Endothelial cell of umbilical vein (primary cell): Measurements from ENCODE around the gene OR6N2. TPM values are rescaled to one million over a fixed set of nuclear protein-coding genes. Genes with fewer than 3 reads are reported as not detected.

Source experiments
- BruUV-seq: library from RNA; stranded (reverse); fragments of 400-500 nt; replicated peaks from 2 replicates; lab custom pipeline; 2021; lab: Mats Ljungman, UMichigan
- CTCF ChIA-PET: fragments of 300-600, 350-600 bp; sonication (Branson Sonifier 250); formaldehyde crosslinking; loops from one replicate; lab custom pipeline; 2021; ENCODE audit warnings: antibody characterized with exemption, inconsistent platforms; lab: Charles Lee
- POLR2A ChIA-PET: fragments of 300-600, 350-600 bp; sonication (Branson Sonifier 250); formaldehyde crosslinking; loops from one replicate; lab custom pipeline; 2021; ENCODE audit warnings: antibody characterized with exemption, inconsistent platforms; lab: Charles Lee
- DNase-seq: peaks from one replicate; pipeline ENCODE4 v3.0.0-alpha.2; 2011; ENCODE audit warnings: low read depth, low spot score
- FAIRE-seq: peaks from 2 replicates; lab custom pipeline; 2011; peaks lifted over from hg19 to GRCh38; lab: Jason Lieb, UNC
- H2AFZ ChIP-seq: 2 replicates; pipeline ENCODE4 v1.6.0; 2012; ENCODE audit warnings: low read depth, low read length, control low read depth, inconsistent platforms
- H3K27ac ChIP-seq: 2 replicates; pipeline ENCODE4 v1.5.1; 2011; ENCODE audit warnings: low read depth, mild to moderate bottlenecking, control low read depth, low read length, moderate library complexity; ENCODE audit not compliant: insufficient read depth
- H3K27me3 ChIP-seq, 2 experiments: 2 replicates each; pipeline versions ENCODE4 v1.6.0 to v1.6.1; 2011; ENCODE audit warnings: low read length in 2 of 2, mixed read lengths in 1 of 2; ENCODE audit not compliant: control insufficient read depth in 2 of 2, insufficient read depth in 2 of 2
- H3K36me3 ChIP-seq, 2 experiments: 2 replicates in 1 of 2; 3 replicates in 1 of 2; pipeline ENCODE4 v1.5.1; 2011; ENCODE audit warnings: low read length in 2 of 2, mild to moderate bottlenecking in 1 of 2, moderate library complexity in 1 of 2; ENCODE audit not compliant: control insufficient read depth in 2 of 2, insufficient read depth in 2 of 2; ENCODE audit errors: extremely low read depth in 1 of 2
- H3K4me1 ChIP-seq: 3 replicates; pipeline ENCODE4 v1.5.1; 2011; ENCODE audit warnings: mild to moderate bottlenecking, low read length; ENCODE audit not compliant: control insufficient read depth, insufficient read depth; ENCODE audit errors: extremely low read depth
- H3K4me2 ChIP-seq: 2 replicates; pipeline ENCODE4 v1.6.1; 2011; ENCODE audit warnings: low read length, control low read depth, mixed read lengths; ENCODE audit not compliant: insufficient read depth
- H3K4me3 ChIP-seq, 3 experiments: fragments of 200-600 bp in 1 of 3; sonication (generic), shearing (Covaris generic) in 1 of 3; replicated peaks in 1 of 3; 2 replicates each; pipeline ENCODE4 v1.5.1; 2011 to 2016; ENCODE audit warnings: control low read depth in 3 of 3, low read length in 3 of 3, mild to moderate bottlenecking in 2 of 3, inconsistent platforms in 1 of 3, low read depth in 1 of 3, moderate library complexity in 1 of 3; ENCODE audit not compliant: insufficient read depth in 1 of 3
- H3K79me2 ChIP-seq: 2 replicates; pipeline ENCODE4 v1.6.0; 2012; ENCODE audit warnings: low read length, inconsistent platforms; ENCODE audit not compliant: control insufficient read depth, insufficient read depth
- H3K9ac ChIP-seq: replicated peaks from 2 replicates; pipeline ENCODE3; 2011; ENCODE audit warnings: low read length, control low read depth; ENCODE audit not compliant: insufficient read depth; ENCODE audit errors: extremely low read depth
- H3K9me1 ChIP-seq: replicated peaks from 3 replicates; pipeline ENCODE4 v1.6.0; 2011; ENCODE audit warnings: mild to moderate bottlenecking, low read length; ENCODE audit not compliant: control insufficient read depth, insufficient read depth; ENCODE audit errors: extremely low read depth
- H3K9me3 ChIP-seq: replicated peaks from 2 replicates; pipeline ENCODE4 v1.5.1; 2012; ENCODE audit warnings: low read length, inconsistent platforms; ENCODE audit not compliant: control insufficient read depth, insufficient read depth
- H4K20me1 ChIP-seq: replicated peaks from 2 replicates; pipeline ENCODE3; 2011; ENCODE audit warnings: mild to moderate bottlenecking, low read length; ENCODE audit not compliant: control insufficient read depth, insufficient read depth; ENCODE audit errors: extremely low read depth
- EZH2 ChIP-seq: IDR thresholded peaks from 2 replicates; pipeline ENCODE4 v1.6.1; 2012; ENCODE audit warnings: borderline replicate concordance, low read depth, mild to moderate bottlenecking, moderate library complexity, low read length, inconsistent platforms; ENCODE audit not compliant: severe bottlenecking
- FOS ChIP-seq: IDR thresholded peaks from 2 replicates; pipeline ENCODE4 v1.6.1; 2011; ENCODE audit warnings: mild to moderate bottlenecking, low read length, moderate library complexity, borderline replicate concordance; ENCODE audit not compliant: insufficient read depth
- GATA2 ChIP-seq: IDR thresholded peaks from 2 replicates; pipeline ENCODE4 v1.7.0; 2011; ENCODE audit warnings: low read depth, mild to moderate bottlenecking, moderate library complexity, mixed read lengths, low read length; ENCODE audit not compliant: insufficient read length, insufficient read depth
- JUN ChIP-seq: IDR thresholded peaks from 2 replicates; pipeline ENCODE4 v1.6.1; 2011; ENCODE audit warnings: borderline replicate concordance, low read depth; ENCODE audit not compliant: insufficient read length, insufficient read depth
- MYC ChIP-seq: IDR thresholded peaks from one replicate; pipeline ENCODE4 v1.6.1; 2011; ENCODE audit warnings: mild to moderate bottlenecking, low read depth, low read length
- POLR2A ChIP-seq: IDR thresholded peaks from 2 replicates; pipeline ENCODE4 v1.6.1; 2012; ENCODE audit warnings: low read depth, mild to moderate bottlenecking, control low read depth, low read length
- POLR2AphosphoS5 ChIP-seq: IDR thresholded peaks from 2 replicates; pipeline ENCODE4 v1.6.1; 2012; ENCODE audit warnings: low read depth, mild to moderate bottlenecking, control low read depth, low read length, moderate library complexity; ENCODE audit not compliant: insufficient read depth
- dilution Hi-C: fragments of 300-500 bp; cut with MboI; formaldehyde crosslinking; loops from one replicate; pipeline ENCODE4 v1.15.0; 2019; ENCODE audit warnings: low sequenced_read_pairs; ENCODE audit not compliant: extremely low pct_ligation_motif_present
- intact Hi-C: fragments of 100-400 bp; cut with micrococcal nuclease; formaldehyde crosslinking; loops from one replicate; pipeline ENCODE4 v1.10.0; 2022
- polyA plus RNA-seq, 4 experiments: library from polyadenylated mRNA; depleted of rRNA in 3 of 4; stranded (reverse) in 3 of 4; unstranded in 1 of 4; fragments of >200 nt; gene quantifications; 2 replicates each; pipeline versions ENCODE4 v1.2.1 to v1.2.3, GENCODE V29; 2011 to 2012; ENCODE audit warnings: missing spikeins in 1 of 4
- total RNA-seq: library from RNA; stranded (reverse); gene quantifications from 2 replicates; pipeline ENCODE4 v1.2.3, GENCODE V29; 2021
- TF ChIP-seq, protein P1 (sequence below), 2 donors: IDR thresholded peaks; 1 replicate in 1 of 2; 2 replicates in 1 of 2; pipeline ENCODE4 v1.5.1; 2011; ENCODE audit warnings: low read length in 2 of 2, mild to moderate bottlenecking in 2 of 2, moderate library complexity in 2 of 2, control low read depth in 1 of 2, inconsistent platforms in 1 of 2, low read depth in 1 of 2; ENCODE audit not compliant: insufficient read depth in 1 of 2; ENCODE audit errors: extremely low read depth in 1 of 2
- TF ChIP-seq, protein P2 (sequence below): IDR thresholded peaks from 2 replicates; pipeline ENCODE4 v1.6.1; 2011; ENCODE audit not compliant: insufficient read depth, insufficient read length

Gene OR6N2
- total and polyA plus RNA-seq, 2 donors (not counting 3 experiments of a cell fraction or from before 2014, with no cell fraction given) = not detected

DNA sequence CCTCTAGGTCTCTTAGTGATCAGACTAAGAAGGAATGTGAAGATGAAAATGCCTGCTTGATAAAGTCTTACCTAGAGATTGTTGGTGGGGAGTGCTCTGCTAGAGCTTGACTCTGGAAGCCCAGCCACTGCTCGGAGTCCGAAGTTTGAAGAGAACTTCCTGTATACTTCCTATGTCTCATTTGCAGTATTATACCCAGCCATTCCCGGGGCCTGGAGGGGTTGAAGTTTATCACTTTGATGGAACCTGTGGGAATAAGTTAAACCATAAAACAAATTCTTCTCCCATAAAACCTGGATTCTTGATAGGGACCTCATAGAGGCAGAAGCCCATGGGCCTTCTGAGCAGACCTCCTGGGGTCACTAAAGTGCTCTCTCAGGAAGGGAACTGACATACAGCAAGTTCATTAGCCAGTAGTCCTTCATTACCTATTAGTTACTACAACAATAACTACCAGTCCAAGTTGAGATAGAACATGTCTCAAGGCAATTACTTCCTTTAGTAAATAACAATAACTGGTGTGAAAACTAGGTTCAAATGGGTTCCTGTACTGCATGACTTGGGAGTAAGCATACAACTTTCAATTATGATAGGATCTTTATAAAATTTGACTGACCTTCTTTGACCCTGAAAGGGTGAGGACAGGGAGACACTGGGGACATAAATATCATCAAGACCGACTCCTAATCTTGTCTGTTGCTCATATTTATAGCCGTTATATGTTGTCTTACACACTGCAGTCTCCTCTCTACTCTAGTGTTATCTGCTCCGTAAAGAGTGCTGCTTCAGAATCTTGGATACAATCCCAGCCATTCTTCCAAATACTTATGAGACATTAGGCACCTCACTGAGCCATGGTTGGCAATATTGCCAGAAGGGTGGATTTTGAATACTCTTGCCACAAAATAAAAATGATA is 8.8 kb downstream of the OR6N2 start, which contains the start of gene OR6N1:
Gene OR6N1 (minus strand): TSS at position 246 of the 917 bp plus-strand sequence. CDS start 5,513 bp downstream, outside the sequence.
- no peak within 1 kb of the TSS for H2AFZ ChIP-seq
- no peak within 1 kb of the TSS for H3K4me3 ChIP-seq
- no peak within 1 kb of the TSS for H3K9ac ChIP-seq
- no TSS peak for BruUV-seq
- no peaks in the 10 kb centered on the region for H3K79me2 ChIP-seq
- TF ChIP-seq MYC = no peak
- TF ChIP-seq JUN = no peak
- no peak for TF ChIP-seq EZH2
- TF ChIP-seq POLR2AphosphoS5 = no peak
- intact Hi-C loops (no loop called here), dilution Hi-C loops (no loop called here)
- H3K9me1 ChIP-seq = no peaks in the 10 kb centered on the region
- no peaks in the 10 kb centered on the region for H4K20me1 ChIP-seq
- no peaks in the 10 kb centered on the region for H3K4me1 ChIP-seq
- H3K27ac ChIP-seq = no peak within 1 kb of the TSS
- ChIA-PET POLR2A (no interaction called here), CTCF (no interaction called here)
- no peak within 1 kb of the TSS for H3K4me2 ChIP-seq
- no peak for FAIRE-seq
- no peak for DNase-seq
- no peaks in the 10 kb centered on the region for H3K9me3 ChIP-seq
- no peaks in the 10 kb centered on the region for H3K36me3 ChIP-seq
- no peaks in the 10 kb centered on the region for H3K27me3 ChIP-seq

DNA sequence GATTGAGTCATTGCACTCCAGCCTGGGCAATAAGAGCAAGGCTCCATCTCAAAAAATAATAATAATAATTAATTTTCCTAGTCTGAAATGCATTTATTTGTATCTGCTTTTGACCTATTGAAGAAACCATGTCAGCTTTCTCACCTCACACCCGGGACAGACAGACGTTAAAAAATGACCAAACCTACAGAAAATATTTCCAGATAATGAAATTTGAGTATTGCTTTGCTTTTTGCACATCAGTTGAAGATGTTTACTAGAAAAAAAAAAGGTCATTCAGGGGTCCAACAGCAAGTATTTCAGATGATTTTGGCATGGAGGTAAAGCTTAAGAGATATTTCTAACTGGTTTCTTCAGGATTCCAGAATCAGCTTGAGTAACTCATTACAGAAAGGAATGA is 26.6 kb downstream of the OR6N2 start, which contains the start of gene OR6K6:
Gene OR6K6 (plus strand): TSS at position 301 of the 400 bp plus-strand sequence. CDS start 168 bp downstream, outside the sequence.
- Histone ChIP-seq H3K4me3 (no peak within 1 kb of the TSS), H3K4me1 (no peaks in the 10 kb centered on the region), H4K20me1 (no peaks in the 10 kb centered on the region), H3K27me3 (no peaks in the 10 kb centered on the region), H3K27ac (no peak within 1 kb of the TSS), H2AFZ (no peak within 1 kb of the TSS), H3K9ac (no peak within 1 kb of the TSS), H3K4me2 (no peak within 1 kb of the TSS), H3K79me2 (no peaks in the 10 kb centered on the region), H3K36me3 (no peaks in the 10 kb centered on the region), H3K9me3 (no peaks in the 10 kb centered on the region), H3K9me1 (no peaks in the 10 kb centered on the region)
- BruUV-seq = no TSS peak
- CTCF ChIA-PET = no interaction called here
- dilution Hi-C loops = no loop called here
- intact Hi-C loops = no loop called here
- FAIRE-seq = no peak
- TF ChIP-seq MYC (no peak), POLR2AphosphoS5 (no peak), POLR2A (no peak), JUN (no peak), EZH2 (no peak), FOS (no peak), GATA2 (no peak)
- TF ChIP-seq, protein P1, sequence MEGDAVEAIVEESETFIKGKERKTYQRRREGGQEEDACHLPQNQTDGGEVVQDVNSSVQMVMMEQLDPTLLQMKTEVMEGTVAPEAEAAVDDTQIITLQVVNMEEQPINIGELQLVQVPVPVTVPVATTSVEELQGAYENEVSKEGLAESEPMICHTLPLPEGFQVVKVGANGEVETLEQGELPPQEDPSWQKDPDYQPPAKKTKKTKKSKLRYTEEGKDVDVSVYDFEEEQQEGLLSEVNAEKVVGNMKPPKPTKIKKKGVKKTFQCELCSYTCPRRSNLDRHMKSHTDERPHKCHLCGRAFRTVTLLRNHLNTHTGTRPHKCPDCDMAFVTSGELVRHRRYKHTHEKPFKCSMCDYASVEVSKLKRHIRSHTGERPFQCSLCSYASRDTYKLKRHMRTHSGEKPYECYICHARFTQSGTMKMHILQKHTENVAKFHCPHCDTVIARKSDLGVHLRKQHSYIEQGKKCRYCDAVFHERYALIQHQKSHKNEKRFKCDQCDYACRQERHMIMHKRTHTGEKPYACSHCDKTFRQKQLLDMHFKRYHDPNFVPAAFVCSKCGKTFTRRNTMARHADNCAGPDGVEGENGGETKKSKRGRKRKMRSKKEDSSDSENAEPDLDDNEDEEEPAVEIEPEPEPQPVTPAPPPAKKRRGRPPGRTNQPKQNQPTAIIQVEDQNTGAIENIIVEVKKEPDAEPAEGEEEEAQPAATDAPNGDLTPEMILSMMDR (IDR thresholded peaks at IDR 0.05; ENCODE audit: extremely low read depth in 1 of 2, insufficient read depth in 1 of 2, low read depth in 1 of 2, low read length in 2 of 2) = no peak
- TF ChIP-seq, protein P2, sequence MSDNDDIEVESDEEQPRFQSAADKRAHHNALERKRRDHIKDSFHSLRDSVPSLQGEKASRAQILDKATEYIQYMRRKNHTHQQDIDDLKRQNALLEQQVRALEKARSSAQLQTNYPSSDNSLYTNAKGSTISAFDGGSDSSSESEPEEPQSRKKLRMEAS = no peak
- no peak for DNase-seq
- POLR2A ChIA-PET = no interaction called here
